Measurements from ENCODE around the gene MRPS26.

- TF ChIP-seq CTCF (IDR thresholded peaks at IDR 0.05; ENCODE audit: poor library complexity) (no peak), EZH2 (IDR thresholded peaks at IDR 0.05; ENCODE audit: borderline replicate concordance) (no peak), EZH2phosphoT487 (IDR thresholded peaks at IDR 0.05; ENCODE audit: low read depth, severe bottlenecking, unreplicated experiment) (no peak)
These were observed 31.8 kb downstream of the MRPS26 start for GRCh38 chr20:3077618-3078134.

Data from hepatocyte (in vitro differentiated cells).